AG09319 (cell line): ENCODE results near the gene NAT8L.

Experiments
- DNase-seq: peaks from one replicate; pipeline ENCODE4 v3.0.0-alpha.2; 2010; ENCODE audit warnings: low read depth; ENCODE audit errors: extremely low read depth
- CTCF ChIP-seq: IDR thresholded peaks from 2 replicates; pipeline ENCODE4 v1.5.1; 2011; ENCODE audit warnings: low read depth, mild to moderate bottlenecking, inconsistent platforms, low read length, moderate library complexity

The NAT8L gene

GRCh38 chr4:2104556-2105345 lies 45.6 kb downstream of the NAT8L start:
- no peak for TF ChIP-seq CTCF
- no peak for DNase-seq

DNA sequence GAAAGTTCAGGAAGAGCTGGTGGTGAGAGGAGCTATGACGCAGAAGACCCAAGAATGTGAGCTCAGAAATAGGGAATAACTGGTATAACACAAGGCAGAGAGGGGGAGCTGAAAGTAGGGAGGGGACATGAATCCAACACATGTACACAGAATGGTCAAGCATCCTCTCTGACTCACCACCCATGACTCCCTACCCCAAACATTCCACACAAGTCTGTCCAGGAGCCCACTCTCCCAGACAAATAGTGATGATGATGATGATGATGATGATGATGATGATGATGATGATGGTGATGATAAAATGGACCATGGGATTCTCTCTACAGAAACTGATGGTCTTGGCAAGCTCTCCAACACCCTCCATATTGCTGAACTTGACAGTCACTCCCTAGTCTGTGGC lies 46.4 kb downstream of the NAT8L start:
- DNase-seq, result no peak

GRCh38 chr4:2116687-2117400 lies 57.7 kb downstream of the NAT8L start:
- DNase-seq, result peak; percentile 8
- TF ChIP-seq CTCF, result no peak

More for the DNA sequence above, 46.4 kb downstream of the NAT8L start:
- TF ChIP-seq CTCF, result no peak
